ENCODE results near the gene CHPT1.

DNA sequence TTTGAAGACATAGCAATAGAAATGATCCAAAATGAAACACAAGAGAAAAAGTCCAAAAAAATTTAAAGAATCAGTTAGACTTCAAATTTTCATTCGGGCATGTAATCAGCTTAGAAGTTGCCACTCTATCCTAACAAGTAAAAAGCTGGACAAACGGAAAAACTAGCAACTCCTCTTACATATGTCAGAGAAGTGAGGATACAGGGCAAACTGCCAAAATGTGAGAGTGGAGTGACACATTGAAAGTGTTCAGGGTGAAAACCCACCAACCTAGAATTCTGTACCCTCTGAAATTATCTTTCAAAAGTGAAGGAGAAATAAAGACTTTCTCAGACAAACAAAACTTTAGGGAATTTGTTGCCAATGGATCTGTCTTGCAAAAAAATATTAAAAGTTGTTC is 42.0 kb upstream of the CHPT1 start:
- TF ChIP-seq, protein P1, sequence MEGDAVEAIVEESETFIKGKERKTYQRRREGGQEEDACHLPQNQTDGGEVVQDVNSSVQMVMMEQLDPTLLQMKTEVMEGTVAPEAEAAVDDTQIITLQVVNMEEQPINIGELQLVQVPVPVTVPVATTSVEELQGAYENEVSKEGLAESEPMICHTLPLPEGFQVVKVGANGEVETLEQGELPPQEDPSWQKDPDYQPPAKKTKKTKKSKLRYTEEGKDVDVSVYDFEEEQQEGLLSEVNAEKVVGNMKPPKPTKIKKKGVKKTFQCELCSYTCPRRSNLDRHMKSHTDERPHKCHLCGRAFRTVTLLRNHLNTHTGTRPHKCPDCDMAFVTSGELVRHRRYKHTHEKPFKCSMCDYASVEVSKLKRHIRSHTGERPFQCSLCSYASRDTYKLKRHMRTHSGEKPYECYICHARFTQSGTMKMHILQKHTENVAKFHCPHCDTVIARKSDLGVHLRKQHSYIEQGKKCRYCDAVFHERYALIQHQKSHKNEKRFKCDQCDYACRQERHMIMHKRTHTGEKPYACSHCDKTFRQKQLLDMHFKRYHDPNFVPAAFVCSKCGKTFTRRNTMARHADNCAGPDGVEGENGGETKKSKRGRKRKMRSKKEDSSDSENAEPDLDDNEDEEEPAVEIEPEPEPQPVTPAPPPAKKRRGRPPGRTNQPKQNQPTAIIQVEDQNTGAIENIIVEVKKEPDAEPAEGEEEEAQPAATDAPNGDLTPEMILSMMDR (conservative IDR thresholded peaks at IDR 0.05 in 1 of 2, IDR thresholded peaks at IDR 0.05 in 1 of 2; ENCODE audit: extremely low read depth in 1 of 2, insufficient read depth in 1 of 2, low read depth in 1 of 2, low read length in 2 of 2), result no peak
- no peak for TF ChIP-seq EZH2 (IDR thresholded peaks at IDR 0.05; ENCODE audit: borderline replicate concordance, low read length)
